PFSK-1 (cell line): ENCODE results near the gene PIH1D1.

Experiments used
- FOXP2 ChIP-seq: optimal IDR thresholded peaks from 2 replicates; pipeline ENCODE3; 2011; ENCODE audit warnings: borderline replicate concordance, control low read depth, inconsistent platforms; ENCODE audit not compliant: insufficient read depth; ENCODE audit errors: extremely low read length, extremely low read depth
- POLR2AphosphoS5 ChIP-seq: IDR thresholded peaks from 2 replicates; pipeline ENCODE4 v1.6.1; 2012; ENCODE audit warnings: low read depth, mild to moderate bottlenecking, control low read depth, low read length, moderate library complexity
- SIN3A ChIP-seq: IDR thresholded peaks from 2 replicates; pipeline ENCODE4 v1.6.1; 2012; ENCODE audit warnings: mild to moderate bottlenecking, low read length, moderate library complexity, borderline replicate concordance; ENCODE audit not compliant: insufficient read depth
- TAF1 ChIP-seq: IDR thresholded peaks from 2 replicates; pipeline ENCODE4 v1.6.1; 2012; ENCODE audit warnings: low read length, control low read depth, borderline replicate concordance; ENCODE audit not compliant: insufficient read depth
- TF ChIP-seq, protein P1 (sequence below), 2 experiments: IDR thresholded peaks; 2 replicates each; pipeline versions ENCODE4 v1.6.1 to v1.8.0; 2011 to 2012; ENCODE audit warnings: low read depth in 2 of 2, low read length in 2 of 2, control low read depth in 1 of 2, inconsistent platforms in 1 of 2, mild to moderate bottlenecking in 1 of 2, moderate library complexity in 1 of 2; ENCODE audit not compliant: insufficient read depth in 1 of 2

The PIH1D1 gene

GRCh38 chr19:49491030-49491803 lies 39.6 kb upstream of the PIH1D1 start:
- TF ChIP-seq TAF1 (no peak), FOXP2 (no peak), SIN3A (no peak), POLR2AphosphoS5 (no peak; the same call in none of the 2 replicates)
- TF ChIP-seq, protein P1, sequence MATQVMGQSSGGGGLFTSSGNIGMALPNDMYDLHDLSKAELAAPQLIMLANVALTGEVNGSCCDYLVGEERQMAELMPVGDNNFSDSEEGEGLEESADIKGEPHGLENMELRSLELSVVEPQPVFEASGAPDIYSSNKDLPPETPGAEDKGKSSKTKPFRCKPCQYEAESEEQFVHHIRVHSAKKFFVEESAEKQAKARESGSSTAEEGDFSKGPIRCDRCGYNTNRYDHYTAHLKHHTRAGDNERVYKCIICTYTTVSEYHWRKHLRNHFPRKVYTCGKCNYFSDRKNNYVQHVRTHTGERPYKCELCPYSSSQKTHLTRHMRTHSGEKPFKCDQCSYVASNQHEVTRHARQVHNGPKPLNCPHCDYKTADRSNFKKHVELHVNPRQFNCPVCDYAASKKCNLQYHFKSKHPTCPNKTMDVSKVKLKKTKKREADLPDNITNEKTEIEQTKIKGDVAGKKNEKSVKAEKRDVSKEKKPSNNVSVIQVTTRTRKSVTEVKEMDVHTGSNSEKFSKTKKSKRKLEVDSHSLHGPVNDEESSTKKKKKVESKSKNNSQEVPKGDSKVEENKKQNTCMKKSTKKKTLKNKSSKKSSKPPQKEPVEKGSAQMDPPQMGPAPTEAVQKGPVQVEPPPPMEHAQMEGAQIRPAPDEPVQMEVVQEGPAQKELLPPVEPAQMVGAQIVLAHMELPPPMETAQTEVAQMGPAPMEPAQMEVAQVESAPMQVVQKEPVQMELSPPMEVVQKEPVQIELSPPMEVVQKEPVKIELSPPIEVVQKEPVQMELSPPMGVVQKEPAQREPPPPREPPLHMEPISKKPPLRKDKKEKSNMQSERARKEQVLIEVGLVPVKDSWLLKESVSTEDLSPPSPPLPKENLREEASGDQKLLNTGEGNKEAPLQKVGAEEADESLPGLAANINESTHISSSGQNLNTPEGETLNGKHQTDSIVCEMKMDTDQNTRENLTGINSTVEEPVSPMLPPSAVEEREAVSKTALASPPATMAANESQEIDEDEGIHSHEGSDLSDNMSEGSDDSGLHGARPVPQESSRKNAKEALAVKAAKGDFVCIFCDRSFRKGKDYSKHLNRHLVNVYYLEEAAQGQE (IDR thresholded peaks at IDR 0.05; ENCODE audit: insufficient read depth in 1 of 2, low read depth in 2 of 2, low read length in 2 of 2), result no peak

DNA sequence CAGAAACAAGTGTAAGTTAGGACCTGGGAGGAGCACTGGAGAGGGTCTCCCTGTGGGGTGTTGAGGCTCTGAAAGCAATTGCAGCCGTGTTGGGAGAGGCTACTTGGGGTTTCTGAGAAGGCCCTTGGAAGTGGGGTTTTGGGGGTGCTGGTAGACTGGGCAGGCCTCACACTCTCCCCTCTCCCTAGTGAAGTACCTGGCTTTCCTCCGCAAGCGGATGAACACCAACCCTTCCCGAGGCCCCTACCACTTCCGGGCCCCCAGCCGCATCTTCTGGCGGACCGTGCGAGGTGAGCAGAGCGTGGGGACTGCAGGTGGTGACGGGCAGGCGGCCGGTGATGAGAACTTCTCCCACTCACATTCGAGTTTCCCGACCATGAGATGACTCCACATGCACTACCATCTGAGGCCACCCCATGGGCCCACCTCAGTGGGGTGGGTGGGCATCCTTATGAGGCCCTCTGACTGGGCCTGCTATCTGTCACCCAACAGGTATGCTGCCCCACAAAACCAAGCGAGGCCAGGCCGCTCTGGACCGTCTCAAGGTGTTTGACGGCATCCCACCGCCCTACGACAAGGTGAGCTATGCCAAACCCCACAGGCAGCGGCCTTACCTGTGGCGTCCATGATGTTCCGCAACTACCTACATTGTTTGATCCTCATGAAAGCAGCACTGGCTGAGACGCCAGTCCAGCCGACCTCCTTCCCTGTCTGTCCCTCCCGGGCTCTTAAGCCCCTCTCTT lies 38.8 kb upstream of the PIH1D1 start:
- TF ChIP-seq FOXP2, result no peak
- TF ChIP-seq SIN3A, result no peak
- TF ChIP-seq POLR2AphosphoS5, result no peak; the same call in 1 of the 2 replicates
- TF ChIP-seq TAF1, result no peak
- TF ChIP-seq, protein P1 (IDR thresholded peaks at IDR 0.05; ENCODE audit: insufficient read depth in 1 of 2, low read depth in 2 of 2, low read length in 2 of 2), result no peak

GRCh38 chr19:49489601-49490167 lies 38.1 kb upstream of the PIH1D1 start:
- TF ChIP-seq POLR2AphosphoS5, result peak; percentile 93
- no peak for TF ChIP-seq TAF1

DNA sequence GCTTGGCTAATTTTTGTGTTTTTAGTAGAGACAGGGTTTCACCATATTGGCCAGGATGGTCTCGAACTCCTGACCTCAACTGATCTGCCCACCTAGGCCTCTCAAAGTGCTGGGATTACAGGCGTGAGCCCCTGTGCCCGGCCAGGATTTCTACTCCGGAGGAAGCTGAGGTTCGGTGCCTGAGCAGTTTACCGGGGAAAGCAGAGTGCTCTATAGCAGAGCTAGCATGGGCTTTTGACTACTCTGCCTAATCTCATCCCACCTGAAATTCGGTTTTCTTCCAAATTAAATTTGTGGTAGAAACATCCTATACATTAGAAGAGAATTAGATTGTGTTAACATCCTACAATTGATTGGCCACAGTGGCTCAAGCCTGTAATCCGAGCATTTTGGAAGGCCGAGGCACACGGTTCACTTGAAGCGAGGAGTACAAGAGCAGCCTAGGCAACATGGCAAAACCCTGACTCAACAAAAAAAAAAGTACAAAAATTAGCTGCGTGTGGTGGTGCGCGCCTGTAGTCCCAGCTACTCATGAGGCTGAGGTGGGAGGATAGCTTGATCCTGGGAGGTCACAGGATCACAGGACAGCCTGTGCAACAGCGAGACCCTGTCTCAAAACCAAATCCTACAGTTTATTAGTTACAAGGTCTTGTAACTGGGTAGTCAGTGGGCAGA lies 37.4 kb upstream of the PIH1D1 start:
- TF ChIP-seq TAF1, result 0 out of 2 replicates have a peak, but pooled peaks have one; percentile 47
- TF ChIP-seq, protein P1 (IDR thresholded peaks at IDR 0.05; ENCODE audit: insufficient read depth in 1 of 2, low read depth in 2 of 2, low read length in 2 of 2), result no peak

GRCh38 chr19:49488046-49488862 lies 36.6 kb upstream of the PIH1D1 start:
- TF ChIP-seq SIN3A (peak; percentile 42; the same call in 1 of the 2 replicates), POLR2AphosphoS5 (peak; percentile 39; the same call in 1 of the 2 replicates), TAF1 (peak; percentile 65; the same call in 1 of the 2 replicates), FOXP2 (no peak)
- TF ChIP-seq, protein P1 (IDR thresholded peaks at IDR 0.05; ENCODE audit: insufficient read depth in 1 of 2, low read depth in 2 of 2, low read length in 2 of 2), result no peak
